ENCODE data around the gene TFDP2.

GRCh38 chr3:142047021-142047369 is 102.3 kb downstream of the TFDP2 start:
- TF ChIP-seq POLR2A (IDR thresholded peaks at IDR 0.05; ENCODE audit: extremely low read depth, insufficient read length) (no peak), MYC (IDR thresholded peaks at IDR 0.05; ENCODE audit: low read depth, low read length) (no peak)
- TF ChIP-seq, protein P1, sequence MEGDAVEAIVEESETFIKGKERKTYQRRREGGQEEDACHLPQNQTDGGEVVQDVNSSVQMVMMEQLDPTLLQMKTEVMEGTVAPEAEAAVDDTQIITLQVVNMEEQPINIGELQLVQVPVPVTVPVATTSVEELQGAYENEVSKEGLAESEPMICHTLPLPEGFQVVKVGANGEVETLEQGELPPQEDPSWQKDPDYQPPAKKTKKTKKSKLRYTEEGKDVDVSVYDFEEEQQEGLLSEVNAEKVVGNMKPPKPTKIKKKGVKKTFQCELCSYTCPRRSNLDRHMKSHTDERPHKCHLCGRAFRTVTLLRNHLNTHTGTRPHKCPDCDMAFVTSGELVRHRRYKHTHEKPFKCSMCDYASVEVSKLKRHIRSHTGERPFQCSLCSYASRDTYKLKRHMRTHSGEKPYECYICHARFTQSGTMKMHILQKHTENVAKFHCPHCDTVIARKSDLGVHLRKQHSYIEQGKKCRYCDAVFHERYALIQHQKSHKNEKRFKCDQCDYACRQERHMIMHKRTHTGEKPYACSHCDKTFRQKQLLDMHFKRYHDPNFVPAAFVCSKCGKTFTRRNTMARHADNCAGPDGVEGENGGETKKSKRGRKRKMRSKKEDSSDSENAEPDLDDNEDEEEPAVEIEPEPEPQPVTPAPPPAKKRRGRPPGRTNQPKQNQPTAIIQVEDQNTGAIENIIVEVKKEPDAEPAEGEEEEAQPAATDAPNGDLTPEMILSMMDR (IDR thresholded peaks at IDR 0.05; ENCODE audit: low read depth, low read length) = no peak
- TF ChIP-seq, protein P2, sequence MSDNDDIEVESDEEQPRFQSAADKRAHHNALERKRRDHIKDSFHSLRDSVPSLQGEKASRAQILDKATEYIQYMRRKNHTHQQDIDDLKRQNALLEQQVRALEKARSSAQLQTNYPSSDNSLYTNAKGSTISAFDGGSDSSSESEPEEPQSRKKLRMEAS (IDR thresholded peaks at IDR 0.05; ENCODE audit: low read depth, low read length) = no peak

All from NB4 (cell line).